Gastroesophageal sphincter (tissue), 3 donors: Measurements from ENCODE around the gene RAD23B.

Source experiments
- EP300 ChIP-seq: sonication (generic); formaldehyde crosslinking; IDR thresholded peaks from one replicate; pipeline ENCODE4 v1.6.1; 2017; ENCODE audit warnings: antibody characterized with exemption, mild to moderate bottlenecking
- POLR2A ChIP-seq, 2 donors: fragments of 450-650 bp; IDR thresholded peaks; one replicate each; pipeline ENCODE4 v1.6.1; 2017; ENCODE audit warnings: antibody characterized with exemption in 2 of 2, mild to moderate bottlenecking in 2 of 2, moderate library complexity in 1 of 2
- TF ChIP-seq, protein P1 (sequence below), 4 experiments: fragments of 200-600 bp in 2 of 4; fragments of 450-650 bp in 2 of 4; sonication (generic) in 1 of 4; IDR thresholded peaks; one replicate each; pipeline ENCODE4 v1.5.1; 2017 to 2019; ENCODE audit warnings: antibody characterized with exemption in 4 of 4, mild to moderate bottlenecking in 2 of 4, moderate library complexity in 2 of 4

DNA sequence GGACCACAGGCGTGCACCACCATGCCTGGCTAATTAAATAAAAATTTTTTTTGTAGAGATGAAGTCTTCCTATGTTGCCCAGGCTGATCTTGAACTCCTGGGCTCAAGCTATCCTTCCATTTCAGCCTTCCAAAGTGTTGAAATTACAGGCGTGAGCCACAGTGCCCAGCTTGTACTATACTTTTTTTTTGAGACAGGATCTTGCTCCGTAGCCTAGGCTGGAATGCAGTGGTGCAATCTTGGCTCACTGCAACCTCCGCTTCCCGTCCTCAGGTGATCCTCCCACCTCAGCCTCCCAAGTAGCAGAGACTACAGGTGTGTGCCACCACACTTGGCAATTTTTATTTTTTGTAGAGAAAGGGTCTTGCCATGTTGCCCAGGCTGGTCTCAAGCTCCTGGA lies 5.3 kb upstream of the RAD23B start:
- TF ChIP-seq, protein P1, sequence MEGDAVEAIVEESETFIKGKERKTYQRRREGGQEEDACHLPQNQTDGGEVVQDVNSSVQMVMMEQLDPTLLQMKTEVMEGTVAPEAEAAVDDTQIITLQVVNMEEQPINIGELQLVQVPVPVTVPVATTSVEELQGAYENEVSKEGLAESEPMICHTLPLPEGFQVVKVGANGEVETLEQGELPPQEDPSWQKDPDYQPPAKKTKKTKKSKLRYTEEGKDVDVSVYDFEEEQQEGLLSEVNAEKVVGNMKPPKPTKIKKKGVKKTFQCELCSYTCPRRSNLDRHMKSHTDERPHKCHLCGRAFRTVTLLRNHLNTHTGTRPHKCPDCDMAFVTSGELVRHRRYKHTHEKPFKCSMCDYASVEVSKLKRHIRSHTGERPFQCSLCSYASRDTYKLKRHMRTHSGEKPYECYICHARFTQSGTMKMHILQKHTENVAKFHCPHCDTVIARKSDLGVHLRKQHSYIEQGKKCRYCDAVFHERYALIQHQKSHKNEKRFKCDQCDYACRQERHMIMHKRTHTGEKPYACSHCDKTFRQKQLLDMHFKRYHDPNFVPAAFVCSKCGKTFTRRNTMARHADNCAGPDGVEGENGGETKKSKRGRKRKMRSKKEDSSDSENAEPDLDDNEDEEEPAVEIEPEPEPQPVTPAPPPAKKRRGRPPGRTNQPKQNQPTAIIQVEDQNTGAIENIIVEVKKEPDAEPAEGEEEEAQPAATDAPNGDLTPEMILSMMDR (IDR thresholded peaks at IDR 0.05) = no peak
- TF ChIP-seq POLR2A (IDR thresholded peaks at IDR 0.05) = no peak
- TF ChIP-seq EP300 = no peak
